Stimulated activated CD8-positive, alpha-beta memory T cell treated with anti-CD3 and anti-CD28 coated beads, Interleukin-2, amount 100 ng/mL, for 48 hours (primary cell): ENCODE measurements around the gene MYO3B.
"Not testable (repeated sequence)": the region's sequence is repeated elsewhere in the genome, so short reads cannot be mapped to it uniquely, and the experiment has no call there.

ENCODE experiments used
- DNase-seq, 2 donors: peaks; one replicate each; pipeline ENCODE4 v3.0.0-alpha.2; 2020; ENCODE audit warnings: low read depth in 2 of 2

MYO3B gene

GRCh38 chr2:170504810-170505145 lies 326.8 kb downstream of the MYO3B start:
- DNase-seq, result no peak

DNA sequence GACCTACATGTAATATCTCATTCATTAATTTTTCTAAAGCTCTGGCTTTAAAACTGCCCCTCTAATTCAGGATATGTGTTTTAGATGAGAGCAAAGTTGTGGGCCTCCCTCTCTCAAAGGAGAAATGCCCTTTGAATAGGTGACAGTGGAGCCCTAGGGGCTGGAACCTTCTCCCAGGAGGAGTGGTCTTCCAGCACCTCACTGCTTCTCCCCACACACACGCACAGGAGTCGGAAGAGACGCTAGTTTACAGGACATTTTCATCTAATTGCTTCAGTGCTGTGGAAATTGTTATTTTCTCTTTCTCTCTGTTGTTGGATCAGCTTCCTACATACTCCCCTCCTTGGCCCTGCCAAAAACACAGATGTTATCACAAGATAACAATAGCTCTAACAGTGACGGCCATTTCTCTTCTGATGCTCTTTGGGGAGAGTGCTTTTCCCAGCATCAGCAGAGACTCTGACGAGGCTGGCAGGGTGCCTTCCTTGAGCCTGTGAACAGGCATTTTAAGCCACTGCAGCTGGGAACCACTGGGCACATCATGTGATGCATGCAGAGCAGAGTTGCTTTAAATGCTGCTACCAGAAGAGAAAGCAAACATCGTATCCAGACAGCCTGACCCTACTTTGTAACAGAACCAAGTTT lies 327.8 kb downstream of the MYO3B start:
- DNase-seq, result no peak

DNA sequence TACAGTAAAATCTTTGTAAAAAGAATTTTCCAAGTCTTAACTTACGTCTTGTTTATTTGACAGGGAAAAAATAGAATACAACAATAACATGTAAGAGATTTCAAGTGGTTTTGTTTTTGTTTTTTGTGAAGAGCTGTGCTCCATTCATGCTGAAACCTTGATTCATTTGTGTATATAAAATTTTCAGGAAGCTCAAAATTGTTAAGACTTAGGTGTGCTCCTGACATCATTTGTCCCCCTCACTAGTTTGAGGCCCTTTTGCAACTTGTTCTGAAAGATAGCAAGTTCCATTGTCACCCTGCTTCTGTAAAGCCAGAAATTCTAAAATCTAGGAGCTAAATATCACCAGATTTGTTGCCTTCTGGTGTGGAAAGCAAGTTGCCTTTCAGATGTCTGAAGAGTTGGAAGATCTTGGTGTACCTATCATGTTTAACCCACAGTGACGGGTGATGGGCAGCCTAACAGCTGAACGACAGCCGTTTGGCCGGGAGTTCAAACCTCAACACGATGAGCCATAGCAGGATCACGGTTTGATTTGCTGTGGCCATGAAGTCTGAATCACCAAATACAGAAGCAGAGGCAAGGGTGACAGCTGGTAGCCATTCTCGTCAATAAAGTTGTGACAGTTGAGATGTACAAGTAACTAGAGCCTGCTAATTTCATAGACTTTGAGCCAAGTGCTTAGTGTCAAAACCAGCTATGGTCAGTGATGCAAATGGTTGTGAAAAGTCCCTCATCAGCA lies 331.7 kb downstream of the MYO3B start:
- DNase-seq, result peak in 1 of 2 donors; percentile 8

DNA sequence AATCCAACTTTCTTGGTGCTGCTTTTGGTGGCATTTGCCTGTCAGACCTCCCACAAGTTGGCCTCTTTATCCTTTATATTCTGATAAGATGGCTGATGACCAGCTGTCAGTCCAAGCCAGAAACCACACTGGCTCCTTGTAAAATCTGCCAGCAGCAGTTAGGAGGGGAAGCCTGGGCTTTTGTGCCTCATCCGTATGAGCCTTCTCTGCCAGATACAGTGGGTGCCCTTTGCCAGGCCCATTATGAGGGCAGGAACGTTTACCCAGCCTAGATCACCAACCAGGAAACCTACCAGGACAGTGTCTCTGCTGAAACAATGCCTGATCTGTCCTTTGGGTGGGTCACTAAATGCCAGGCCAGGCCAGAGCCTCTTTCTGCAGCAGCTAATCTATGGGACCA lies 334.3 kb downstream of the MYO3B start:
- no peak for DNase-seq

DNA sequence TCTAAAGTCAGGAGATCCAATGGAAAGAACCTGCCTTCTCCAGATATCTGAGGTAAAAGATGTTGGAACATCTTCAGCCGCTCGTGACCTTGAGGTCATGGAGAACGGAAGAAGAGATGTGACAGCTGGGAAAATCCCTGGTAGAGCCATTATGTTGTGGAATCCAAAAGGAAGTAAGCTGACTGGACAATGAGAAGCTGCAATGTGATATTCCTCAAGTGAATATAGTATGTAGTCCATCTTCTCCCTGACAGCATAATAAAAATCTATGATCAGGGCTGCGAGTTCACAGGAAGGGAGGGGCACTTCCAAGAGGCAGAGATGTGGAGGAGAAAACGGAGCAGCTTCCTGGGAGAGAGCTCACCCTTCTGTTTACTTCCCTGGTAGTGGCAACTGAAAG lies 336.2 kb downstream of the MYO3B start:
- DNase-seq, result no peak

DNA sequence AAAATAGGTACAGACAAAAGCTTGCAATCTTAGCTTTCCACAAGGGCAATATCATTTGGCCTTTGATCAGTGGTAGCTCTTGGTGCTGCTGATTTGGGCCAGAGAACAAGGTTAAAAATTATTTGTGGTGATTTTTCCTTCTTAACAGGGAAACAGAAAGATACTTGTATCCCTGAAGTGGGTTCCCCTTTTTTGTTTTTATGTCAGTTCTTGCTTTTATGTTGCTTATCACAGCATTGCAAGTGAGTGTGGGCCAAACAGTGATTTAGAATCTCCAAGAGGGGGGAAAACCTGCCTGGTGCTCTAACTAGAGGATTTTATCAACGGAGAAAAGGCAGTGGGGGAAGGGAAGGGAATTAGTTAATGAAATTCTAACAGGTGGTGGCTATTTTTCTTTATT lies 339.6 kb downstream of the MYO3B start:
- no peak for DNase-seq

- no peak for DNase-seq
Observed at GRCh38 chr2:170518911-170519310, 341.0 kb downstream of the MYO3B start.

GRCh38 chr2:170521299-170521698 lies 343.4 kb downstream of the MYO3B start:
- DNase-seq, result no peak

DNA sequence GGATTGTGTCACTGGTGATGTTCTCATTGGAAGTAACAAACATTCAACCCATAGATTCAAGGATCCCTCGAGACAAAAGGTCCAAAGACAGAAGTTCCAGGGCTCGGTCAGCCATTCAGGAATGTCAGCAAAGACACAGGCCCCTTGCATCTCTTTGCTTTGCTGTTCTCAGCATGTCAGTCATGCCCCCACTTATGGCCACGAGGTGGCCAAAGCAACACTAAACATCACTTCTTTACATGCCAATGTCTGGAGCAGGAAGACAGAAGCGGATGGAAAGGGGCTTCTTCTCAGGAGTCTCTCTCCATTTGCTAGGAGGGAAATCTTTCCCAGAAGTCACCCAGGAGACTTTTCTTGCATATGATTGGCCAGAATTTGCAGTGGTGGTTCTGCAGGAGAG lies 345.6 kb downstream of the MYO3B start:
- no peak for DNase-seq

DNA sequence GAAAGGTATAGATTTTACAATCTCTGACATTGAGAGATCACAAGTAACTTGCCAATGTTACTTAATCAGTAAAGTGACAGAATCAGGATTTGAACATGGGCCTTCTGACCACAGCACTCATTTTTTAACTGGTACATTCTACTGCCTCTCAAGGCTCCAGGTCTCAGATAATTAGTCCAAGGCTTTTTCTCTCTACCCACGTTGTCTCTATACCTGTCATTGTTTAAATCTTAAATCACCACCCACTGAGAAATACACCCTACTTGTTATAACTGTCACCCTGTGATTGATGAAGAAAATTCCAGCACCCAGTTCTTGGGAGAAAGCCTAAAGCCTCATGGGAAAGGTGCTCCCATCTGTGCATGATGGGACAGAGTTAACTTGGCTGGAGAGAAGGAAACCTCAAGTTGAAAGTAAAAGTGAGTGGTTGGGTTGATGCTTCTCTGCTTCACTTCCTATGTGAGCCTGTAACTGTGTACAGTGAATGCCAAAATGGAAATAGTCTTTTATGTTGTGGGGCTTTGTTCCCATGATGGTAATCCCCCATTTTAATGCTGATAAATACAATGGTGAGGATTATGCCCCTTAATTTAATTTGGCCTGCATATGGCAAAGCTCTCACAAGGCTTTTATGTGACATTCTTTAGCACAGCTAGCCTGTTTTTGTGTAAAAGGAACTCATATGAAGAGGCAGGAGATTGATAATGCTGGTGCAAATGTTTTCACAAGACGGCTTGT lies 347.1 kb downstream of the MYO3B start:
- DNase-seq, result no peak

GRCh38 chr2:170525566-170525900 lies 347.6 kb downstream of the MYO3B start:
- no peak for DNase-seq

DNA sequence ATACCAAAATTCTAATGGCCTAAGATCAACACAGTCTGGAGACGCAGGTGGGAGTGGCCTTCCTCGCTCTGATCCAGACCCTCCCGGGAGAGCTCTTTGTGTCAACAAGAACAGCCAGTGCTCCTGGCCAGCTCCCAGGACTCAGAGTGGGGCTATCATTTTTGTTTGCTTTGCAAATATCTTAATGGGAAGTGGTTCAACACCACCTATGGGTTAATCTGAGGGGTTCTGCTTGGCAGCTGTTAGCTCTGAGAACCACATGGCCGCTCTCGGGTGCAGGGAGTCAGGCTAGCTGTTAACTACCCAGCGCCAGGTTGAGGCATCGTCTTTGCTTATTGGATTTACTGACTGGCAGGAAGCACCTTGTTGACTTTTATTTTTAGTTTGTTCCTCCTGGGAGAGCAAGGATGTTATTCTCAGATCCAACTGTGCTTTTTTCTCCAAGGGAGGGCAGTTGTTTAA lies 352.4 kb downstream of the MYO3B start:
- no peak for DNase-seq

DNA sequence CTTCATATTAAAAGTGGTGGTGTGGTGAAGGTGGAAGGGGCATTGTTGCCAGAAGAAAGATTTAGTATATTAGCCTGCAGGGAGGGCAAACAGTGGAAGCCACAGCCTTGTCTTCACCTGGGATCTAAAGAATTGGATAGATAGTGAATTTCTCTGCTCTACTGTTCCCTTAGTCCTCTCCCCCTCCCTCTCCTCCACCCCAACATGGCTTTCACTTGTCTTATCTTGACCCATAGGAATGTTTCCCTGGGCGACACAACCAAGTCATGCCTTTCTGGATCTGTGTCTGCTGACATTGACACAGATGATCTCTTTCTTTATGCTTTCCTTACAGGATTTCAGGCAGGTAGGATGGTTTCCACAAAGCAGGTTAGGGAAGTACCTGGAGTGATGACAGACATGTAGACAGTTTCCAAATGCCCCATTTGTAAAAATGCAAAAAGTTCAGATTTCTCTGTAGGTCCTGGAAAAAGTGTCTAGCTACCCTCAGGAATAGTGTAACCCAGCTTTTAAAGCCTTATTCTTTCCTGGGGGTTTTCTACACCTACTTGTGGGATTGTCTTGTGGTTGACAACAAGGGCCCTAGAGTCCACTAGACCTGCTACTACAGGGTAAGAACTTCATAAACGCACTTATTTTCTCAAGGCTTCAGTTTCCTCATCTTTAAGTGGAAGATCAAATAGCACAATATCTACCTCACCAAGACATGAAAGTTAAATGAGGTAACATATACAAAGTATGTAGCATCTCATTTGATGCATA lies 353.0 kb downstream of the MYO3B start:
- DNase-seq, result no peak

GRCh38 chr2:170531876-170532275 lies 353.9 kb downstream of the MYO3B start:
- no peak for DNase-seq

- DNase-seq, result no peak
Observed at GRCh38 chr2:170533156-170533555, 355.2 kb downstream of the MYO3B start.

DNA sequence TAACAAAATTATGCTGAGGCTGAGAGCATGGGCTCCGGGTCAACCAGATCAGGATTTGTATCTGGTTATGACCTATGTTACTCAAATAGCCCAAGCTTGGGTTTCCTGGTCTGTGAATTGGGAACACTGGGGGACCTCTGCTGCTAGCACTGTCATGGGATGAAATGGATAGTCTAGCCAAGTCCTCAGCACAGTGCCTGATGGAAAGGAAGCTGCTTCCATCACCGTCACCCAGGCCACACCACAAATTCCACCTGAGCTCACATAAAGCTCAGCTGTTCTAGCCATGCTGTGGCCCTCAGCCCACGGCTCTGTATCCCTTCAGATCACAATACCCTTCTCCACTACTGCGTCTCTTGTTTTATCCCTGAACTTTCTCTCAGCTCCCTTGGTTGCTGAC lies 357.6 kb downstream of the MYO3B start:
- no peak for DNase-seq

- no peak for DNase-seq
Observed at GRCh38 chr2:170544817-170545216, 366.9 kb downstream of the MYO3B start.

DNA sequence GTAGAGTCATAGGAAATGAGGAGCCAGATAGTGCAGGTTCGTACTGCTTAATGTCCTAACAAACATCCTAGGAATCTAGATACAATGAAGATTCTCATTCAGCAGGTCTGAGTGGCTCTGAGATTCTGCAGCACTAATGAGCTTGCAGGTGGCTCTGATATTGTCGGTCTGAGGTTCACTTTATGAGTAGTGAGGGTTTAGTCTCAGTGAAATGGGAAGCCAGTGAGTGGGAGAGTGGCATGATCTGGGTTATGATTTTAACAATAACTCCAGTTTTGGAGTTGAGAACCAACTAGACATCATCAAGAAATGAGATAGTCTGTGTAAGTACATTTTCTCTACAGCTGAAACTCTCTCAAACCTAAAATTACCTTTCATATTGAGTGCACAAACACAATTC lies 370.4 kb downstream of the MYO3B start:
- DNase-seq, result no peak

GRCh38 chr2:170550501-170550900 lies 372.6 kb downstream of the MYO3B start:
- DNase-seq, result no peak

DNA sequence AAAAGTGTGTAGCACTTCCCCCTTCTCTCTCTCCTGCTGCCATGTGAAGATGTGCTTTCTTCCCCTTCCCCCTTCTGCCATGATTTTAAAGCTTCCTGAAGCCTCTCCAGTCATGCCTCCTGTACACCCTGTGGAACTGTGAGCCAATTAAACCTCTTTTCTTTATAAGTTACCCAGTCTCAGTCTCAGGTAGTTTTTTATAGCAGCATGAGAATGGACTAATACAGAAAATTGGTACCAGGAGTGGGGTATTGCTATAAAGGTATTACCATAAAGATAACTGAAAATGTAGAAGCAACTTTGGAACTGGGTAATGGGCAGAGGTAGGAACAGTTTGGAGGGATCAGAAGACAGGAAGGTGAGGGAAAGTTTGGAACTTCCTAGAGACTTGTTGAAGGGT lies 374.0 kb downstream of the MYO3B start:
- not testable (repeated sequence) for DNase-seq

DNA sequence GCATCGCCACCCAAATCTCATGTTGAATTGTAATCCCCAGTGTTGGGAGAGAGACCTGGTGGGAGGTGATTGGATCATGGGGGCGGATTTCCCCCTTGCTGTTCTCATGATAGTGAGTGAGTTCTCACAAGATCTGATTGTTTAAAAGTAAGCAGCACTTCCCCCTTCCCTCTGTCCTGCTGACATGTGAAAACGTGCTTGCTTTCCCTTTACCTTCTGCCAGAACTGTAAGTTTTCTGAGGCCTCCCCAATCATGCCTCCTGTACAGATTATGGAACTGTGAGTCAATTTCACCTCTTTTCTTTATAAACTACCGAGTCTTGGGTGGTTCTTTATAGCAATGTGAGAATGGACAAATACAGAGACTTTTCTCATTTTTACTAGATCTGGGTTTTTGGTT lies 375.8 kb downstream of the MYO3B start:
- no peak for DNase-seq

DNA sequence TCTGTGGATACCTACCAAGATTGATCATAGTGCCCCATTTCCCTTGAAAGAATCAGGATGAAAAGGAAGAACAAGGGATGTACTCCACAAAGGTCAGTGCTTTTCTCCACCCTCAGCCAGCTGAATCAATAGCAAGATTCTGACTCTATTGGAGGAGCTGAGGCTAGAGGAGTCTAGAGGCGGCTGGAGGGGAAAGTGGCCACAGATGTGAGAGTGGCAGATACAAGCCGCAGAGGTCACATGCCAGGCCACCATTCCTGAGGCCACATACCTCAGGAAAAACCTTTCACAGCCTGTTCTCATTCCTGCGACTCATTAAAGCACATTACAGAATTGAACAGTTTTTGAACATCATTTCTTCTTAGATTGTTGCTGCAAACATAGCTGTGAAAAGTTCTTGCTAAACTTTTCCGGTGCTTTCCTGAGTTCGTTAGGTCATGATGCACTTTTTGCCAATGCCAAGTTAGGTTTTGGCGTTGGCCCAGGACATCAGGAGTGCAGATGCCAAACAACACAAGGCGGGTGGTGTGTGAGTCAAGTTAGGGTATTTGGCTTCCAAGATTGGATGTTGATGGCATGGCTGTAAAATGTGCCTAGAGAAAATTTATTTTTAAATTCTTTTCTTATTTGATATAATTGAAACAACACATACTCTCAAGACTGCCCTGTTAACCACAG lies 376.5 kb downstream of the MYO3B start:
- no peak for DNase-seq
